DOHH2 (cell line): ENCODE measurements around the gene KCNC4.

Experiments used
- H3F3A ChIP-seq: fragments of 200-600 bp; sonication (generic), shearing (Covaris generic); 2 replicates; pipeline ENCODE4 v1.6.0; 2016; ENCODE audit warnings: antibody characterized with exemption, mild to moderate bottlenecking; ENCODE audit not compliant: control insufficient read depth, insufficient read depth
- H3K27ac ChIP-seq: fragments of 200-600 bp; sonication (generic); 2 replicates; pipeline ENCODE4 v1.5.1; 2014; ENCODE audit warnings: low read depth, mild to moderate bottlenecking, low read length, moderate library complexity
- H3K27me3 ChIP-seq: fragments of 200-600 bp; sonication (generic); 2 replicates; pipeline ENCODE4 v1.6.1; 2014; ENCODE audit warnings: mild to moderate bottlenecking, low read length, mixed read lengths; ENCODE audit not compliant: control insufficient read depth
- H3K36me3 ChIP-seq: fragments of 200-600 bp; sonication (generic); 2 replicates; pipeline ENCODE4 v1.6.1; 2014; ENCODE audit warnings: mild to moderate bottlenecking, low read length, moderate library complexity, mixed read lengths; ENCODE audit not compliant: control insufficient read depth
- H3K4me1 ChIP-seq: fragments of 200-600 bp; sonication (generic); 2 replicates; pipeline ENCODE4 v1.6.1; 2014; ENCODE audit warnings: mild to moderate bottlenecking, low read length, mixed read lengths; ENCODE audit not compliant: control insufficient read depth
- H3K4me2 ChIP-seq: fragments of 200-600 bp; sonication (generic); 2 replicates; pipeline ENCODE4 v1.6.0; 2014; ENCODE audit warnings: mild to moderate bottlenecking, low read length, moderate library complexity
- H3K4me3 ChIP-seq: fragments of 200-600 bp; sonication (generic); 2 replicates; pipeline ENCODE4 v1.5.1; 2014; ENCODE audit warnings: mild to moderate bottlenecking, low read length, mixed read lengths
- H3K79me2 ChIP-seq: fragments of 200-600 bp; sonication (generic); 2 replicates; pipeline ENCODE4 v1.6.1; 2014; ENCODE audit warnings: mild to moderate bottlenecking, low read length, mixed read lengths; ENCODE audit not compliant: control insufficient read depth
- H3K9me2 ChIP-seq: fragments of 200-600 bp; sonication (generic); replicated peaks from 2 replicates; pipeline ENCODE4 v1.6.1; 2014; ENCODE audit warnings: mild to moderate bottlenecking, low read length, mixed read lengths; ENCODE audit not compliant: control insufficient read depth
- H3K9me3 ChIP-seq: fragments of 200-600 bp; sonication (generic); 2 replicates; pipeline ENCODE4 v1.6.1; 2014; ENCODE audit warnings: antibody characterized with exemption, low read length, mixed read lengths; ENCODE audit not compliant: control insufficient read depth, insufficient read depth
- H4K20me1 ChIP-seq: fragments of 200-600 bp; sonication (generic); 2 replicates; pipeline ENCODE4 v1.6.0; 2014; ENCODE audit warnings: low read depth, mild to moderate bottlenecking, antibody characterized with exemption, low read length, moderate library complexity; ENCODE audit not compliant: control insufficient read depth, insufficient read depth
- CTCF ChIP-seq: fragments of 200-600 bp; sonication (generic); IDR thresholded peaks from one replicate; pipeline ENCODE4 v1.5.1; 2014; ENCODE audit warnings: antibody characterized with exemption, mild to moderate bottlenecking, low read depth, low read length; ENCODE audit not compliant: poor library complexity, severe bottlenecking
- EZH2phosphoT487 ChIP-seq: fragments of 200-600 bp; sonication (generic); IDR thresholded peaks from 2 replicates; pipeline ENCODE4 v1.6.1; 2017; ENCODE audit warnings: borderline replicate concordance, mild to moderate bottlenecking, antibody characterized with exemption, low read length, moderate library complexity, mixed read lengths

KCNC4 gene

GRCh38 chr1:110223581-110223980 lies 13.5 kb downstream of the KCNC4 start:
- Histone ChIP-seq H3K4me1 (no peaks in the 10 kb centered on the region), H3K9me3 (no peaks in the 10 kb centered on the region), H3K79me2 (no peaks in the 10 kb centered on the region), H3F3A (no peaks in the 10 kb centered on the region), H3K27ac (no peak overlapping the region), H3K4me2 (no peak overlapping the region), H3K9me2 (no peaks in the 10 kb centered on the region), H3K4me3 (no peak overlapping the region), H4K20me1 (no peaks in the 10 kb centered on the region), H3K36me3 (peaks cover 5% of the 10 kb centered on the region), H3K27me3 (no peaks in the 10 kb centered on the region)
- TF ChIP-seq CTCF (no peak), EZH2phosphoT487 (no peak)

GRCh38 chr1:110224240-110224995 lies 14.3 kb downstream of the KCNC4 start:
- no peaks in the 10 kb centered on the region for H3K9me2 ChIP-seq
- H3K4me3 ChIP-seq = no peak overlapping the region
- H3K27me3 ChIP-seq = no peaks in the 10 kb centered on the region
- H3F3A ChIP-seq = no peaks in the 10 kb centered on the region
- H4K20me1 ChIP-seq = no peaks in the 10 kb centered on the region
- H3K79me2 ChIP-seq = no peaks in the 10 kb centered on the region
- no peaks in the 10 kb centered on the region for H3K4me1 ChIP-seq
- no peak overlapping the region for H3K27ac ChIP-seq
- no peak overlapping the region for H3K4me2 ChIP-seq
- TF ChIP-seq EZH2phosphoT487 = no peak
- no peak for TF ChIP-seq CTCF
- no peaks in the 10 kb centered on the region for H3K9me3 ChIP-seq
- H3K36me3 ChIP-seq = peaks cover 5% of the 10 kb centered on the region

GRCh38 chr1:110225212-110225611 lies 15.1 kb downstream of the KCNC4 start:
- H4K20me1 ChIP-seq = no peaks in the 10 kb centered on the region
- H3K27me3 ChIP-seq = no peaks in the 10 kb centered on the region
- no peaks in the 10 kb centered on the region for H3K9me3 ChIP-seq
- no peaks in the 10 kb centered on the region for H3F3A ChIP-seq
- no peak overlapping the region for H3K4me2 ChIP-seq
- no peaks in the 10 kb centered on the region for H3K79me2 ChIP-seq
- no peak for TF ChIP-seq EZH2phosphoT487
- H3K27ac ChIP-seq = no peak overlapping the region
- H3K9me2 ChIP-seq = no peaks in the 10 kb centered on the region
- H3K36me3 ChIP-seq = peaks cover 5% of the 10 kb centered on the region
- no peak overlapping the region for H3K4me3 ChIP-seq
- no peaks in the 10 kb centered on the region for H3K4me1 ChIP-seq

- no peaks in the 10 kb centered on the region for H3K79me2 ChIP-seq
- no peaks in the 10 kb centered on the region for H3K9me3 ChIP-seq
- H3K9me2 ChIP-seq = no peaks in the 10 kb centered on the region
- no peak overlapping the region for H3K4me3 ChIP-seq
- peaks cover 5% of the 10 kb centered on the region for H3K36me3 ChIP-seq
- no peak for TF ChIP-seq CTCF
- no peak for TF ChIP-seq EZH2phosphoT487
- H3K27ac ChIP-seq = no peak overlapping the region
- H3K4me2 ChIP-seq = no peak overlapping the region
- no peaks in the 10 kb centered on the region for H3K4me1 ChIP-seq
- no peaks in the 10 kb centered on the region for H3F3A ChIP-seq
- H4K20me1 ChIP-seq = no peaks in the 10 kb centered on the region
- H3K27me3 ChIP-seq = no peaks in the 10 kb centered on the region
These were observed 15.8 kb downstream of the KCNC4 start for GRCh38 chr1:110225756-110226404.
